RWPE1 (cell line): Measurements from ENCODE around the gene TAF13.
A peak's percentile ranks its signal among the peaks of the same experiment; 100 is the strongest.

Experiments used
- CTCF ChIA-PET: fragments of 350-600 bp; sonication (Branson Sonifier 250); formaldehyde crosslinking; extraction: SDS; loops from one replicate; lab custom pipeline; 2021; lab: Yijun Ruan, JAX
- POLR2A ChIA-PET: fragments of 400-600 bp; formaldehyde crosslinking; extraction: SDS; loops from one replicate; lab custom pipeline; 2020; ENCODE audit warnings: antibody characterized with exemption; ENCODE audit not compliant: low non-redundant PET; lab: Yijun Ruan, JAX
- DNase-seq: peaks from one replicate; pipeline ENCODE4 v3.0.0; 2012; ENCODE audit warnings: low spot score
- H3K27ac ChIP-seq: fragments of 450-650 bp; 2 replicates; pipeline ENCODE4 v1.5.1; 2017
- CTCF ChIP-seq: fragments of 450-650 bp; conservative IDR thresholded peaks from 2 replicates; pipeline ENCODE4 v1.5.1; 2017; ENCODE audit warnings: low read depth, mild to moderate bottlenecking

TAF13 gene

GRCh38 chr1:109107785-109108184, 32.0 kb upstream of the TAF13 start:
- CTCF ChIA-PET: interaction anchor here (0.6 kb wide), 3 partner anchors 63 to 425 kb away, joined by 3 to 4 read pairs (median 3); no protein-coding TSS in a partner anchor
- H3K27ac ChIP-seq: no peak overlapping the region
- no peak for DNase-seq
- TF ChIP-seq CTCF: no peak
- POLR2A ChIA-PET: no interaction called here

- no peak for TF ChIP-seq CTCF
- POLR2A ChIA-PET: no interaction called here
- DNase-seq: no peak
- CTCF ChIA-PET: no interaction called here
- no peak overlapping the region for H3K27ac ChIP-seq
Observed at GRCh38 chr1:109105881-109106280, 30.1 kb upstream of the TAF13 start.

GRCh38 chr1:109104364-109105151, 28.8 kb upstream of the TAF13 start:
- ChIA-PET CTCF (interaction anchor here (0.6 to 1.0 kb wide), 4 partner anchors 9 to 224 kb away, joined by 3 to 5 read pairs (median 4); no protein-coding TSS in a partner anchor), POLR2A (no interaction called here)
- no peak for DNase-seq
- TF ChIP-seq CTCF: no peak
- H3K27ac ChIP-seq: no peak overlapping the region

GRCh38 chr1:109099938-109100773, 24.4 kb upstream of the TAF13 start:
- peak; percentile 89 for TF ChIP-seq CTCF
- CTCF ChIA-PET: interaction anchor here (0.6 to 3.3 kb wide), 18 partner anchors 9 to 1673 kb away, joined by 3 to 15 read pairs (median 3); partner anchors contain the start of genes SARS1 and TMEM167B
- DNase-seq: peak; percentile 96
- peak overlapping the region; percentile 89 for H3K27ac ChIP-seq
- POLR2A ChIA-PET: interaction anchor here (0.6 to 1.4 kb wide), 13 partner anchors 9 to 911 kb away, joined by 3 to 13 read pairs (median 4); partner anchors contain the start of genes TMEM167B and WDR47

- CTCF ChIA-PET: interaction anchor here (1.0 kb wide), 1 partner anchor 35 kb away, joined by 4 read pairs; no protein-coding TSS in a partner anchor
- POLR2A ChIA-PET: no interaction called here
- TF ChIP-seq CTCF: no peak
- no peak overlapping the region for H3K27ac ChIP-seq
- DNase-seq: no peak
Observed at GRCh38 chr1:109096120-109096519, 20.3 kb upstream of the TAF13 start.

- POLR2A ChIA-PET: no interaction called here
- no peak for TF ChIP-seq CTCF
- no peak for DNase-seq
- no peak overlapping the region for H3K27ac ChIP-seq
- CTCF ChIA-PET: no interaction called here
Observed at GRCh38 chr1:109095631-109096030, 19.8 kb upstream of the TAF13 start.
